WTC11 (cell line): ENCODE results near the gene KLHL4. TPM values are rescaled to one million over a fixed set of nuclear protein-coding genes. Genes with fewer than 3 reads are reported as not detected.

ENCODE experiments used
- ATAC-seq: fragments of 200-7000 bp; cut with Tn5 transposase; 2 replicates; pipeline ENCODE4 v1.10.0; 2021; ENCODE audit warnings: mild to moderate bottlenecking, moderate library complexity
- CTCF ChIA-PET: fragments of 300-600 bp; sonication (Branson Sonifier 250); formaldehyde crosslinking; loops from one replicate; lab custom pipeline; 2021; ENCODE audit warnings: antibody characterized with exemption; lab: Charles Lee
- POLR2A ChIA-PET: fragments of 350-600 bp; sonication (Branson Sonifier 250); formaldehyde crosslinking; loops from one replicate; lab custom pipeline; 2021; ENCODE audit warnings: antibody characterized with exemption; lab: Charles Lee
- DNase-seq: peaks from one replicate; pipeline ENCODE4 v3.0.0; 2021; ENCODE audit warnings: low spot score
- H3K27ac Mint-ChIP-seq: 2 replicates; pipeline ENCODE4 v1.8.0; 2021; ENCODE audit warnings: mixed read lengths
- H3K27me3 Mint-ChIP-seq: 2 replicates; pipeline ENCODE4 v1.8.0; 2021; ENCODE audit warnings: low read depth, mild to moderate bottlenecking, moderate library complexity, mixed read lengths
- H3K36me3 Mint-ChIP-seq: 2 replicates; pipeline ENCODE4 v1.8.0; 2021; ENCODE audit warnings: mixed read lengths
- H3K4me1 Mint-ChIP-seq: 2 replicates; pipeline ENCODE4 v1.8.0; 2022; ENCODE audit warnings: mixed read lengths
- H3K4me3 Mint-ChIP-seq: 2 replicates; pipeline ENCODE4 v1.8.0; 2021; ENCODE audit warnings: mild to moderate bottlenecking, moderate library complexity, mixed read lengths
- H3K9me3 Mint-ChIP-seq: 2 replicates; pipeline ENCODE4 v1.8.0; 2021; ENCODE audit warnings: mixed read lengths
- ATF3 ChIP-seq: sonication (generic); formaldehyde crosslinking; conservative IDR thresholded peaks from 2 replicates; pipeline ENCODE4 v1.8.1; 2022; ENCODE audit warnings: mild to moderate bottlenecking, missing genetic modification reagents
- ATF6 ChIP-seq: sonication (generic); formaldehyde crosslinking; IDR thresholded peaks from 2 replicates; pipeline ENCODE4 v1.8.1; 2023; ENCODE audit warnings: mild to moderate bottlenecking, missing genetic modification reagents
- E2F4 ChIP-seq: sonication (generic); formaldehyde crosslinking; IDR thresholded peaks from 2 replicates; pipeline ENCODE4 v1.8.1; 2022; ENCODE audit warnings: low read depth, mild to moderate bottlenecking, moderate library complexity, missing genetic modification reagents, borderline replicate concordance
- EMX1 ChIP-seq: fragments of 250-450 bp; sonication (Bioruptor Pico); IDR thresholded peaks from 2 replicates; pipeline ENCODE4 v1.8.0; 2021; ENCODE audit warnings: mild to moderate bottlenecking
- FOXJ3 ChIP-seq: sonication (generic); formaldehyde crosslinking; IDR thresholded peaks from 2 replicates; pipeline ENCODE4 v1.9.0; 2021; ENCODE audit warnings: missing genetic modification reagents, mild to moderate bottlenecking, borderline replicate concordance
- GABPB1 ChIP-seq: sonication (generic); formaldehyde crosslinking; IDR thresholded peaks from 2 replicates; pipeline ENCODE4 v1.8.1; 2023; ENCODE audit warnings: mild to moderate bottlenecking, missing genetic modification reagents
- GRHL2 ChIP-seq: fragments of 250-450 bp; sonication (Bioruptor Pico); IDR thresholded peaks from 2 replicates; pipeline ENCODE4 v1.8.0; 2022; ENCODE audit warnings: mild to moderate bottlenecking, moderate library complexity; ENCODE audit not compliant: insufficient replicate concordance, severe bottlenecking
- GTF2I ChIP-seq: fragments of 250-450 bp; sonication (Bioruptor Pico); conservative IDR thresholded peaks from 2 replicates; pipeline ENCODE4 v1.4.0; 2021; ENCODE audit warnings: mild to moderate bottlenecking
- NFE2L1 ChIP-seq: sonication (generic); formaldehyde crosslinking; IDR thresholded peaks from 2 replicates; pipeline ENCODE4 v1.8.1; 2023; ENCODE audit warnings: missing genetic modification reagents
- NFYB ChIP-seq: sonication (generic); formaldehyde crosslinking; conservative IDR thresholded peaks from 2 replicates; pipeline ENCODE4 v1.8.0; 2022; ENCODE audit warnings: low read depth, missing genetic modification reagents
- NR2C2 ChIP-seq: sonication (generic); formaldehyde crosslinking; IDR thresholded peaks from 2 replicates; pipeline ENCODE4 v1.8.0; 2022; ENCODE audit warnings: mild to moderate bottlenecking, missing genetic modification reagents
- PRRX2 ChIP-seq: fragments of 250-450 bp; sonication (Bioruptor Pico); IDR thresholded peaks from 2 replicates; pipeline ENCODE4 v1.8.0; 2021; ENCODE audit warnings: mild to moderate bottlenecking
- SP1 ChIP-seq: sonication (generic); formaldehyde crosslinking; conservative IDR thresholded peaks from 2 replicates; pipeline ENCODE4 v1.8.1; 2022; ENCODE audit warnings: missing genetic modification reagents
- ZBTB43 ChIP-seq: sonication (generic); formaldehyde crosslinking; IDR thresholded peaks from 2 replicates; pipeline ENCODE4 v1.8.1; 2023; ENCODE audit warnings: mild to moderate bottlenecking, missing genetic modification reagents
- ZNF138 ChIP-seq: sonication (generic); formaldehyde crosslinking; conservative IDR thresholded peaks from 2 replicates; pipeline ENCODE4 v1.8.1; 2022; ENCODE audit warnings: mild to moderate bottlenecking, moderate library complexity, missing genetic modification reagents
- ZNF219 ChIP-seq: sonication (generic); formaldehyde crosslinking; IDR thresholded peaks from 2 replicates; pipeline ENCODE4 v1.8.0; 2023; ENCODE audit warnings: missing genetic modification reagents, mild to moderate bottlenecking, borderline replicate concordance
- ZNF281 ChIP-seq: sonication (generic); formaldehyde crosslinking; IDR thresholded peaks from 2 replicates; pipeline ENCODE4 v1.8.0; 2023; ENCODE audit warnings: mild to moderate bottlenecking, missing genetic modification reagents
- ZNF416 ChIP-seq: fragments of 250-450 bp; sonication (Bioruptor Pico); IDR thresholded peaks from 2 replicates; pipeline ENCODE4 v1.9.0; 2021; ENCODE audit warnings: mild to moderate bottlenecking, inconsistent platforms
- ZNF425 ChIP-seq: fragments of 250-450 bp; sonication (Bioruptor Pico); conservative IDR thresholded peaks from 2 replicates; pipeline ENCODE4 v1.9.0; 2021; ENCODE audit warnings: mild to moderate bottlenecking
- total RNA-seq: library from RNA; stranded (reverse); gene quantifications from 3 replicates; pipeline ENCODE4 v1.2.3, GENCODE V29; 2021

The KLHL4 gene
- total RNA-seq, 1 experiment from 2014 or later, result 10.5 TPM

GRCh38 chrX:87515836-87516235 is 1.8 kb upstream of the KLHL4 start:
- TF ChIP-seq NR2C2 (no peak), NFYB (CRISPR knock-in tag) (no peak), FOXJ3 (CRISPR knock-in tag) (no peak), ZNF425 (CRISPR knock-in tag) (no peak), E2F4 (CRISPR knock-in tag) (no peak), ATF3 (CRISPR knock-in tag) (no peak), NFE2L1 (CRISPR knock-in tag) (no peak), SP1 (no peak), ATF6 (CRISPR knock-in tag) (no peak), GTF2I (CRISPR knock-in tag) (no peak), ZNF138 (CRISPR knock-in tag) (no peak), ZNF219 (CRISPR knock-in tag) (no peak), ZBTB43 (CRISPR knock-in tag) (no peak), EMX1 (no peak), ZNF416 (CRISPR knock-in tag) (no peak), PRRX2 (CRISPR knock-in tag) (no peak), GRHL2 (CRISPR knock-in tag) (no peak), GABPB1 (no peak), ZNF281 (CRISPR knock-in tag) (no peak)
- DNase-seq, result no peak
- Mint-ChIP-seq H3K36me3 (no peaks in the 10 kb centered on the region), H3K9me3 (0 out of 2 replicates have a peak, but pooled peaks cover 4% of the 10 kb centered on the region), H3K4me1 (peaks cover 16% of the 10 kb centered on the region), H3K4me3 (no peak overlapping the region), H3K27me3 (no peaks in the 10 kb centered on the region; the same call in 1 of the 2 replicates), H3K27ac (peak overlapping the region; percentile 68; the same call in 1 of the 2 replicates)
- ChIA-PET POLR2A (no interaction called here), CTCF (no interaction called here)
- no peak for ATAC-seq
